ENCODE data around the gene HECA.

DNA sequence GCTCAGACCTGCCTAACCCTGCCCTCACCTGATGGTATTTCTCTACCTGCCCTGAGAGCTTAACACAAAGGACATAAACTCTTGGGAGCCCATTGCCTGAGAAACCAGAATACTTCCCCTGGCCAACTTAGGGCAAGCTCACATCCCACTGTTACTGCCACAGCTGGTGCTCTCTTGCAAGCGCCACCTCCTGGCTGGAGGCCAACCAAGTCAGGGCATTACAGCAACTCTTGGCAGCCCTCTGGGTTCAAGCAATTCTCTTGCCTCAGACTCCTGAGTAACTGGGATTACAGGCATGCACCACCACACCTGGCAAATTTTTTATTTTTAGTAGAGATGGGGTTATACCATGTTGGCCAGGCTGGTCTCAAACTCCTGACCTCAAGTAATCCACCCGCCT lies 70.1 kb downstream of the HECA start:
- TF ChIP-seq EZH2 (IDR thresholded peaks at IDR 0.05; ENCODE audit: insufficient read depth, poor library complexity, severe bottlenecking) (no peak), EZH2phosphoT487 (IDR thresholded peaks at IDR 0.05; ENCODE audit: insufficient read depth, low read depth) (no peak)
